ENCODE data around the gene PJA1.

The PJA1 gene, protein sequence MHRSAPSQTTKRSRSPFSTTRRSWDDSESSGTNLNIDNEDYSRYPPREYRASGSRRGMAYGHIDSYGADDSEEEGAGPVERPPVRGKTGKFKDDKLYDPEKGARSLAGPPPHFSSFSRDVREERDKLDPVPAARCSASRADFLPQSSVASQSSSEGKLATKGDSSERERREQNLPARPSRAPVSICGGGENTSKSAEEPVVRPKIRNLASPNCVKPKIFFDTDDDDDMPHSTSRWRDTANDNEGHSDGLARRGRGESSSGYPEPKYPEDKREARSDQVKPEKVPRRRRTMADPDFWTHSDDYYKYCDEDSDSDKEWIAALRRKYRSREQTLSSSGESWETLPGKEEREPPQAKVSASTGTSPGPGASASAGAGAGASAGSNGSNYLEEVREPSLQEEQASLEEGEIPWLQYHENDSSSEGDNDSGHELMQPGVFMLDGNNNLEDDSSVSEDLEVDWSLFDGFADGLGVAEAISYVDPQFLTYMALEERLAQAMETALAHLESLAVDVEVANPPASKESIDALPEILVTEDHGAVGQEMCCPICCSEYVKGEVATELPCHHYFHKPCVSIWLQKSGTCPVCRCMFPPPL

DNA sequence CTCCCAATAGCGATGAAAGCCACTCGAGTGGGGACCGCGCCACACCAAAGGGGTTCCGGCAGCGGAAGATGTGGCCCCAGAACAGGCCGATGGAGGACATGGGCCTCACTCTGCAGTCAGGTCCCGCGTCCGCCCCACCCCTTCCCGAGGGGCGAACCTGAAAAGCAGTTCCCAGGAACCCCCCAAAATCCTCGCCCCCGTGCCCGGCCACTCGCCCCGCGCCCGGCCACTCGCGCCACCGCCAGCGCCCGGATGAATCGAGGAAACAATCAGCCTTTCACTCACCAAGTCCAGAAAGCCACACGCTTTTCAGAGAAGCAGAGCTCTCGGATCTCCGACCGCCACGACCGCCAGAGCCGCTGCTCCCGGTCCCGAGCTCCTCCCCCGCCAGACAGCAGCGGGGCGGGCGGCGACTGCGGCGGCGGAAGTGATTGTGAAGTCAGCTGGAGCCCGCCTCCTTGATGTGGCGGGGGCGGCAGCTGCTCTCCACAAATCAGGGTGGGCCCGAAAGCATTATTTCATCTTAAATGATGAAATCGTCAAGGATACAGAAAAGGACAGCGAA, at the start of gene PJA1:
Gene PJA1 (minus strand): TSS at position 367 of the 565 bp plus-strand sequence. CDS start 2,380 bp downstream, outside the sequence.
- H3K4me3 ChIP-seq (ENCODE audit: low read depth, low read length) = peak within 1 kb of the TSS; percentile 73

DNA sequence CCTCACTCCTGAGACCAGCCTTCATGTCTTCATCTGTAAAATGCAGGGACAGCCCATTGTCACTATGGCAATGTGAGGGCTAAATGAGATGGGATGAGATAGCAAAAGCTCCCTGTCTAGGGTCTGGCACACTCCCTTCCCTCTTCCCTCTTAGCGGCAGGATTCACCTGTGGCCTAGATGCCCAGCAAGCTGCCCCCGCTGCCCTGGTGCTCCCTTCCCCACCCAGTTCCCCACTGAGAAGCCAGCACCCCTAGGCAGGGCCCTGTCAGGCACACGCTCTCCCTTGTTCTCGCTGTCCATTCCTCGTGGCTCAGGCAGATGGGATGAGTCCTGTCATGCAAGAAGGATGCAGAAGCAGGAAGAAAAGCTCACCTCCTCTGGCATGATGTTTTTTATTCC, 49.2 kb upstream of the PJA1 start:
- no peak overlapping the region for H3K4me3 ChIP-seq (ENCODE audit: low read depth, low read length)

DNA sequence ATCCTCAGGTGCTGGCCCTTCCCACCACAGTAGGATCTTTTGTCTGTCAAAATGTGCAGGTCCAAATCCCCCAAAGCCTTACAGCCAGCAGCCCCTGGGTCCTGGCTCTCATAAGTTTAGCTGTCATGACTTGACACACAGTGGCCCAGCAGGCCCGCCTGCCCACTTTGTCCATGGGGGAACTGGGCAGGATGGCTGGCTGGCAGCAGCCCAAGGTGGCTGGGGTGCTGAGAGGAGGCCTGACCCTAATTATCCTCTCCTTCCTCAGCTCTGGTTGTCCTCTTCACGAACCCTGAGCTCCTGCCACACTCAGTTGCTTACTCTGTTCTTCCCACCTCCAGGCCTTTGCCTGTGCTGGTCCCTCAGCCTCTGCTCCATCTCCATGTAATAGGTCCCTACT, 46.4 kb upstream of the PJA1 start:
- H3K4me3 ChIP-seq (ENCODE audit: low read depth, low read length) = no peak overlapping the region

DNA sequence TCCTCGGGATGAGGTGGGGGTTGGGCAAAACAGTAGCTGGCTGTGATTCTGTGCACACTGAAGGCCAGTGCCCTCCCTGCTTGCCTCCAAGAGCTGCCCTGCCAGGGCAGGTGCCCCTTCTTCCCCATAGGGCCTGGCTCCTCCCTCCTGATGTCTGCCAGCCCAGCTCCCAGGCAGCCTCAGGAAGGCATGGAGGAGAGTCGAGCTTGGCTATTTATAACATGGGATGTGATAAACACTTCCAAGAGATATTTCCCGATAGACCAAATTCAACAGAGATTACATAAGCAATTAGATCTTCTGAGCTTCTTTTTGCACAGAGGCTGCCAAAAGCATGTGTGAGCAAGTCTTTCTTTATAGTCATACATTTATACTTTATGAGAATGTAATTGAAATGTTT, 45.3 kb upstream of the PJA1 start:
- H3K4me3 ChIP-seq (ENCODE audit: low read depth, low read length) = no peak overlapping the region

DNA sequence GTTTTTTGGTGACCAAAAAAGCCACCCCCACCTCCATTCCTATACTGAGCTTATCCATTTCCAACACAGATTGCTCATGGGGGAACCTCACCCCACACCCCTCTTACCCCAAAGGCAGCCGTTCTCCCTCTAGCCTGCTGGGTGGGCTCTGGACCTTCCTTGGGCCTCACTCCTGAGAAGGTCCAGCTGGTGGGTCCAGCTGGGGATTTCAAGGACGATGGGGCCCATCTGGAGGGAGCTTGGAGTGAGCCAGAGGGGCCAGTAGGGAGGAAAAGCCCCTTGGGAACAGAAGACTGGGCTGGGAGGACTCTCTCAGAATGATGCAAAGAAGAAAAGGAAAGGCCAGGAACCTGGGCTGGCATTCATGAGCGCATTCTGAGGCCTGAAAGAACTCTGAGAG, 42.0 kb upstream of the PJA1 start:
- H3K4me3 ChIP-seq (ENCODE audit: low read depth, low read length) = no peak overlapping the region

DNA sequence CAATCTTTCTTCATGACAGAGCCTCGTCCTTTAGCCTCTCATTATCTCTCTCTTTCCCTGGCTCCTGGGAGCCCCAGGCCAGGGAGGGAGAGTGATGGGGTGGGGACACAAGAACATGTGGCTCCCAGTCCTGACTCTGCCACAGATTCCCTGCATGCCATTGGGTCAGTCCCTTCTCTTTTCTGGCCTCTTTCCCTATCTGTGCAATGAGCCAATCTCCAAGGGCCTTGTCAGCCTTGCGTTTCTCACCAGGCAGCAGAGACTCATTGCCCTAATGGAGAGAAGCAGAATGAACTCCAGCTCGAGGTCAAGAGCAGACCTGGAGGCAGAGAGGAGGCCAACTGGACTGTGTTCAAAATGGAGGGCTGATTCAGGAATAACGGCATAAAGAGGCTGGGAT, 38.4 kb upstream of the PJA1 start:
- no peak overlapping the region for H3K4me3 ChIP-seq (ENCODE audit: low read depth, low read length)

DNA sequence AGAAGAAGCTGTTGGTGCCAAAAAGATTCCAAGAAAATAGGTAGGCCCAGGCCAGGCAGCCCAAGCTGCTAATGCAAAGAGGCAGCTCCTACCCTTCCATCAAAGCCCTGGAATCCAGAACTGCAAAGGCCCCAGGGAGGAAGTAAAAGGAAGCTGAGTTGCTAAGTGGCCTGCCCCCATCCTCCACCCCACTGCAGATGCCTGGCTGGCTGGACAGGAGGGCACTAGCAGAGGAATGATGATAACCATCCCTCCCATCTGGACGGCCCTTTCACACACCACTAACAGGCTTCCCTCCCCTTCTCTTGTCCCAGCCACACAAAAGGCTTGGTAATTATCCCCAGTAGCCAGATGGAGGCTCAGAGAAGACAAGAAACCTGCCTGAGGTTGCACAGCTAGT, 32.4 kb upstream of the PJA1 start:
- H3K4me3 ChIP-seq (ENCODE audit: low read depth, low read length) = no peak overlapping the region

DNA sequence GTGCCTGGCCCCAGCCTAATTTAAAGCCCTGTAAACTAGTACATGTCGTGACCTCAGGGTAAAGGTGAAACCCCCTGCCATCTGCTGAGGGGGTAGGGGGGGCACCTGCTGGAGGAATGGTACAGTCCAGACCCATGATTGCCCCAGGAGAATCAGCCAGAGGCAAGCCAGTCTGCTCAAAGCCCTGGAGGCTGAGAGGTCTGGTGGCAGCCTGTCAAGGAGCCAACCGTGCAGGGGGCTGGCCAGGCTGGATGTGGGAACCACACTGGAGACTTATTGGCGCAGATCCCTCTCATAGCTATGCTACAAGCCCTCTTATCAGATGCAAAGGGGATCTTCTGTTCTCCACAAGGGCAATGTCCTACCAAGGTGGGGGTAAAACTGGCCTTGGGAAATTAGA, 31.4 kb upstream of the PJA1 start:
- no peak overlapping the region for H3K4me3 ChIP-seq (ENCODE audit: low read depth, low read length)

DNA sequence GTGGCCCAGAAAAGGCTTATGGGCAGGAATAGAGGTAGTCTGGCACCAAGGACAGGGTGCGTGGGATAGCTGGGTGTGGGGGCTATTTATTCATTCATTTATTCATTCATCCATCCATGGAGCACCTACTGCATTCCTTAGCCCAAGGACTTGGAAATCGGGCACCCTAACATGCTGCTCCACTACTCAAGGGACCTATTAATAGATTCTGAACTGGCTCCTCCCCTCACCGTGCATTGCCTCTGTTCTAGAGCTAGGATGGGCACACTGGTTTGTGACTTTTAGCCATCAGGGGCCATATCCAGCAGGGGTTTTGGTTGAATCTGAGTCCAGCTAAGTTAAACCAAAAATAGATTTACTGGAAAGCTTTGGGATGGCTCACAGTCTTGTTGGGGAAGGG, 30.6 kb upstream of the PJA1 start:
- no peak overlapping the region for H3K4me3 ChIP-seq (ENCODE audit: low read depth, low read length)

DNA sequence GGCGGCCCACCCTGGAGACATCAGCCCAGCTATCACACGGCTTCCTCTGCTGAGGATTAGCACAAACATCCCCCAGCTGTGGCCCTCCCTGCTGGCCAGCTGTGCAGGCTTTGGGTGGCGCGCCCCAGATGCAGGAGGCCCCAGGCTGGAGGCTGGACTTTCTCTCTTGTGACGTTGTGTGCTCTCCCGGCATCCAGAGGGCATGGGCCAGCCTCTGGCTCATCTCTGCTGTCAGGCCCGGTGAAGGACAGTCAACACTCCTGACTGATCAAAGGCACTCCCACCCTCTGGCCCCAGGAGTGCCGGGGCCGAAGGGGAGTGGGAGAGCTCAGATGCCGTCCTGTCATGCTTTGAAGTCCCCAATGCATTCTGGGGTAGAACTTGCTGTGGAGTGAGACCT, 29.9 kb upstream of the PJA1 start:
- no peak overlapping the region for H3K4me3 ChIP-seq (ENCODE audit: low read depth, low read length)

DNA sequence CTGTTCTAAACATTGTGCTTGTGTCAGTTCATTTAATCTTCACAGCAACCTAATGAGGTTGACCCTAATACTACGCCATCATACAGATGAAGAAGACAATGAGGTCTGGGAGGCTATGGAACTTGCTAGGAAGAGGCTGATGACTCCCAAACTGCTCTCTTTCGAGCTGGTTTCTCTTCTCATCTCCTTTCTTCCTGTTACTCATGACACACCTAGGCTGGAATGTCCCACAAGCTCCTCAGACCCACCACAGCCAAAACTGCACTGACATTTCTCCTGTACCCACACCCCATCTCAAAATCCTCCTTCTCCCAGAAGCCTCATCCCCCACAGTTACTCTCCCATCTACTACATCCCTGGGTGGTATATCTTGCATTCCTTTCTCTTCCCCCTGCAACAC, 27.4 kb upstream of the PJA1 start:
- no peak overlapping the region for H3K4me3 ChIP-seq (ENCODE audit: low read depth, low read length)

DNA sequence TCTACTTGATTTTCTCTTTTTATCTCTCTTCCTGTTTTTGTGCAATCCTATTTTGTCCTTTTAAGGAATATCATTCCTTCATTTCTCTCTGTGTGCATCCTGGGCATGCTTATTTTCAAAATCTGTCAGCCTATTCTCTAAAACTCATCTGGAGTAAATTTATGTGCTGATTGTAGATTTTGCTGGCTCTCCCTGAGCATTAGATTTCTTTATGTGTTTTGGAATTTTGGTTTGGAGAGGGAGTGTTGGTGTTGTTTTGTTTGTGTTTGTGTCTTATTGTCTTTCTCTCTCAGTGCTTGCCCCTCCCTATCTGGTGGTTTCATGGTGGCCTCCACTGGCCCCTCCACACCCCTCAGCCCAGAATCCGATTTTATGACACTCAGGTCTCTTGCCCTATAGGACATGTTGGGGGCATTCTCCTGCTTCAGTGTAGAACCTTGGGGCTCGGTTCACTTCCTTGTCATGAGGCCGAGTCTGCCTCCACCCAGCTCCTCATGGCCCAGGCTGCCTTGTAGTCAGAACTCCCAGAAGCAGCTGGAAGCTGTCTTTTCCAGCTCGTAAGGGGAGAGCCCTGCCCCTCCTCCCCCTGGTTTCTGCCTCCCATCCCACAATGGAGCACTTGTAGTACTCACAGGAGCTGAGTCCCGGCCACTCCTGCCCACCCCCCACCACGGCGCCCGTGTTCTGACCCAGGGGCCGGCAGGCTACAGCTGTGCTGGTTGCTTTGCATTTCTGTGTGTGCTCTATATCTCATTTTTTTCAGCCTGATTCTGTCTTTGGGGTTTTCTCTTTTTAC, 24.5 kb upstream of the PJA1 start:
- H3K4me3 ChIP-seq (ENCODE audit: low read depth, low read length) = no peak overlapping the region

DNA sequence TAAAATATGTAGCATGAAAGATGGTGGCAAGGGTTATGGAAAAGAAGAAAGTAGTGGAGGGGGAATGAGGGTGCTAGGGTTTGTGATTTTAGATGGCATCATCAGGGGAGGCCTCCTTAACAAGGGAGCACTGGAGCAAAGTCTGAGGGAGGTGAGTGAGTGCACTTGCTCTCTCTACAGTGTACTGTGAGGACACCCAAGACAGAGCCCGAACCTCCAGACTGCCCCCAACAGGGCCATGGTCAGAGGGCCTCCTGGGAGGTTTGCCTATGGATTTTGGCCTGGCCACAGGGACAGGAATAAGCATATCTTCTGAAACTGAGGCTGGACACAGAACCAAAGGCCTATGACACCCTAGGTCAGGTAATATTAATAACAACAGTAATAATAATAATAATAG, 21.4 kb upstream of the PJA1 start:
- no peak overlapping the region for H3K4me3 ChIP-seq (ENCODE audit: low read depth, low read length)

DNA sequence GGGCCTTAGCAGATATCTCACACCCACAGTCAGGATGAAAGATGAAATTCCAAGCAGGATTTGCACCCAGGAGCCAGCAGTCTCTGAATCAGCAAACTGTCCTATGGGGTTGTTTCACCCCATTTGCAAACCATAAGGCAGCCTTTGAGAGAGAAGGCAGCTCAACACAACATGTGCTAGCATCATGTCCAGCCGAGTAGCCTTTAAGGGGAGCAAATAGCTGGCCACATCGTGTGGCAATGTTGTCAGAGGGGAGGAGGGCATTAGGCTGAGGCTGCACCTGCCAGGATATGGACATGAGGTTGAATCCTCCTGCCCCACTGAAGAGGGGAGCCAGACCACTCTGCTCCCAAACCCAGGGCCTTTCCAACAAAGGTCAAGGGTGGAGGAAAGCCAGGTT, 20.6 kb upstream of the PJA1 start:
- no peak overlapping the region for H3K4me3 ChIP-seq (ENCODE audit: low read depth, low read length)

DNA sequence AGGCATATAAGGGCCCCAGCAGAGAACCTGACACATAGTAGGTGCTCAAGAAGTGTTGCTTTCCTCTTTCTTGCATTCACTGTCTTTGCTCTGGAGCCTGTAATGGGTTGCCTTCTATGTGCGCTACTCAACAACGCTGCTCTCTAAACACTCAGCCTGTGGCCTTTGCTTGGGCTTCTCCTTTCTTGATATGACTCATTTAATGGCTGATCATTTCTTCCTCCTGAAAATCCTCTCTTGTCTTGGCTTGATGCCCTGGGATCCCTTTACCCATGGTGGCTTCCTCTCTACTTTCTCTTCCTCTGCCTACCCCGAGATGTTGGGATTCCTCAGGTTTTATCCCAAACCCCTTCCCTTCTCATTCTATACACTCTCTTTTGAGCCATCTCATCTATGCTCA, 19.9 kb upstream of the PJA1 start:
- no peak overlapping the region for H3K4me3 ChIP-seq (ENCODE audit: low read depth, low read length)

DNA sequence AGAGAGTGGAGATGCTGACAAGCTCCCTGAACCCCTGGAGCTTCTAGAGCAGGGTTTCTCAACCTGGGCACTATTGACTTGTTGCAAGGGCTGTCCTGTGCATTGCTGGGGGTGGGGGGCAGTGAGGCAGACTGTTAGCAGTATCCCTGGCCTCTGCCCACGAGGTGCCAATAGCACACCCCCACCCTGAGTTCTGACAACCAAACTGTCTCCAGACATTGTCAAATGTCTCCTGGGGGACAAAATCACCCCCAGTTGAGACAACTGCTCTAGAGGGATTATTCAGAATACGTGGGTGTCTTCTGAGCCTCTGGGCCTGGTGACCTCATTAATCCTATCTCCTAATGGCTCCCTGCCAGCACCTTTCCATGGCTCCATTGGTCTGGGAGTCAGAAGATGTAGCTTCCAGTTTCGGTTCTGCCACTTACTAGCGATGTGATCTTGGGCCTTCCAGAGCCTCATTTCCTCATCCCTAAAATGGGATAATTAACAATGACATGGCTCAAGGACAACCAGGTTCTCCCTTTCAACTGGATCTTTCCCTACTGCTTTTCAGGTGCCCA, 17.6 kb upstream of the PJA1 start:
- no peak overlapping the region for H3K4me3 ChIP-seq (ENCODE audit: low read depth, low read length)

DNA sequence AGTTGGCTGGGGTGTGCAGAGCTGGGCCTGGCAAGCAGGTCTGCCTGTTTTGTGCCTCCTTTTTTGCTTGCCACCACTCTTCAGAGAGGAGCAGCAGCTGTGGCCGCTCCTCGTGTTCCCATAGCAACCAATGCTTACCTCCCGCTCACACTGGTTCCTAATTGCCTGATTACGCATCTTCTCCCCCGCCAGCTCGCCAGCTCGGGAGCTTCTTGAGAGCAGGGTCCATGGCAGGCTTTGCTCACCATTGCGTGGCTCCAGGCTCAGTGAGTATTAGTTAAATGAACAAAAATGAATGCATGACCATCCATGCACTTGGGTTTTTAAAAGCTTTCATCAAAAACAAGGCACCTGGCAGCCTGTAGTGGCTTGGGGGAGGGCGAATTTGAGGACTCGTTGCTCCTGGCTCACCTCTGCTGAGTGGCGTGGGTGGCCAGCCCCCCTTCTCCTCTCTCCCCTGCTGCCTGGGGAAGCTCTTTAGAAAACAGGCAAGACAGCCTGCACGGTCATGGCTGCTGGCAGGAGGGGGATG, 14.2 kb upstream of the PJA1 start:
- no peak overlapping the region for H3K4me3 ChIP-seq (ENCODE audit: low read depth, low read length)

DNA sequence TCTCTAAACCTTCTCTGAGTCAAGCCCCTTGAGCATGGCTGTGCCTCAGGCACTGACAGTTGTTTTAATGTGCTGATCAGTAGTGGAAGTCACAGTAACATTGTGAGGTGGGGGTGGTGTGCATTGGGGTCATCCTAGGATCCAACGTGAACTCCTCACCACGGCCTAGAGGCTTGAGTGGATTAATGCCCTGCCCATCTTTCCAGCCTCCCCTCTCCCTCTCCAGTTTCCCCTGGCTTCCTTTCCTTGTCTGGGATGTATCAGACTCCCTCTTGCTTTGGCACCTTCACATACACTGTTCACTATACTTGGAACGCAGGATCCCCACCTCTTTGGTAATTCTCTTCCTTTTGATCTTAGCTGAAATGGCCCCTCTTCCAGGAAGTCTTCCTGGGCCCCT, 13.3 kb upstream of the PJA1 start:
- no peak overlapping the region for H3K4me3 ChIP-seq (ENCODE audit: low read depth, low read length)

DNA sequence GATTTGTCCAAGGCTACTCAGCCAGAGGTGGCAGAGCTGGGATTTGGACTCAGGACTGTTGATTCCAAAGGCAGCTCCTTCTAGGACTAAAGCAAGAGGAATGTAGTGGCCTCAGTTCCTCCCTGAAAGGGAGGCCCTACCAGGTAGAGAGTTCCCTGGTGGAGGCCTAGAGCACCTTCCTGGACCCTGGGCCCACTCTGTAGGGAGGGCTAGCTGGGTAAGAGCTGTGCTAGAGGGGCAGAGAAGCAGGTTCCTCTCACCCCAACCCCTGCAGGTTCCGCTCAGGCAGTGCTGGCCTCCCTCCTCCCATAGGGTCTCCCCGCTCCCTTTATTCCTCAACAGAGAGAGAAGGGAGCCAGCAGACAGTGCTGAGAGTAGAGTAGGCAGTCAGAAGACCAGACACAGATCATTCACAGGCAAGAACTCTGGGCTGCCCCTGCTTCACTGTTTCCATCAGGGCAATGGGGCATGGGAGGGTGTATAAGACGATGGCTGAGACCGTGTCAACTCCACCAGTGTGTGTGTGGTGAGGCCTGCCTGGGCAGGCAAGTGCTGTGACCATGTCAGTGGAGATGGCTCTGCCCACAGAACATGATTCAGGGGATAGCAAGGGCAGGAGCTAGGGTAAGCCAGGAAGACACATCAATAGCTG, 12.4 kb upstream of the PJA1 start:
- H3K4me3 ChIP-seq (ENCODE audit: low read depth, low read length) = no peak overlapping the region

DNA sequence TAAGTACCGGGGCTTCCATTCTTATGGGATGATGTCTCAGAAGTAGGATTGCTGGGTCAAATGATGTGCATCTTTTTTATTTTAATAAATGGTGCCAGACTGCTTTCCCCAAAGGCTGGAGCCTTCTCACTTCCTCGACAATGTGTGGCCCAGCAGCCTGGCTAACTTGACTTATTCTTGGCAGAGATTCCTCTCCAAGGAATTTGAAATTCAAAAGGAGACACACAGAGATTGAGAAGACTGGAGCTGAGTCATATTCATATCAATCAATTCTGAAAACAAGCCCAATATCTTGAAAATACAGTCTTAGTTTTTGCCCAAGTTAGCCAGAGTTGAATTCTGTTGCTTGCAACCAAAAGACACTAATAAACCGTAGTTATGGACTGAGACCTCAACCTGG, 10.8 kb upstream of the PJA1 start:
- no peak overlapping the region for H3K4me3 ChIP-seq (ENCODE audit: low read depth, low read length)

DNA sequence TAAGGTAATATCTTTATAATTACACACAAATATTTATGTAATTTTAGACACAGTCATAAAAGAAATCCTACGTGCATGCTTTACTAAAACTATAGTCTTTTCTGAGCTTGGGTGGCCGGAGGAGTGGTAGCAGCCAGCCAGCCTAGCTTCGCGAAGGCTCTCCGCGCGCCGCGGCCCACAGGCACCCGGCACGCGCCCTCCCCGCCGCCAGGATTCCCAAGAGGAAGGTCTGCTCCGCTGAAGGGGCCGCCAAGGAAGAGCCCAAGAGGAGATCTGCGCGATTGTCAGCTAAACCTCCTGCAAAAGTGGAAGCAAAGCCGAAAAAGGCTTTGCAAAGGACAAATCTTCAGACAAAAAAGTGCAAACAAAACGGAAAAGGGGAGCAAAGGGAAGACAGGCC, 8.7 kb upstream of the PJA1 start:
- no peak overlapping the region for H3K4me3 ChIP-seq (ENCODE audit: low read depth, low read length)
